NCI-H345 treated with DMSO at 0.1 percent for 48 hours (cell line): ENCODE results near the gene PARD6A.
"Not testable (repeated sequence)": the region's sequence is repeated elsewhere in the genome, so short reads cannot be mapped to it uniquely, and the experiment has no call there.

Experiments
- DNase-seq: peaks from one replicate; lab custom pipeline; 2025; ENCODE audit not compliant: unreplicated experiment; lab: John Stamatoyannopoulos, UW

The PARD6A gene

DNA sequence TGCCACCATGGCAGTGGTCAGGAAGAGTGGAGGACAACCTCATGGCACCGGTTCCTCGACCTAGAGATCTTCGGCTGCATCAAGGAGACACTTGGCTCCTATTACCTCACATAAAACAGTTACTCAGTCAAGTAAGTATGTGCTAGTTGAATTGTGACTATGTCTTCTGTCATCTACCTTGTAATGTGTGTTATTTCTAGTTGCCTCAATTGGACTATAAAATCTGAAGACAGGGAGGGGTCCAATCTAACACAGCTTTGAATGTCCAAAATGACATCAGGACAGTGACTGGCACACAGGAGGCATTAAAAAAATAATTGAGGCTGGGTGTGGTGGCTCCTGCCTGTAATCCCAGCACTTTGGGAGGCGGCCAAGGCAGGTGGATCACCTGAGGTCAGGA is 23.0 kb downstream of the PARD6A start:
- DNase-seq, result no peak

DNA sequence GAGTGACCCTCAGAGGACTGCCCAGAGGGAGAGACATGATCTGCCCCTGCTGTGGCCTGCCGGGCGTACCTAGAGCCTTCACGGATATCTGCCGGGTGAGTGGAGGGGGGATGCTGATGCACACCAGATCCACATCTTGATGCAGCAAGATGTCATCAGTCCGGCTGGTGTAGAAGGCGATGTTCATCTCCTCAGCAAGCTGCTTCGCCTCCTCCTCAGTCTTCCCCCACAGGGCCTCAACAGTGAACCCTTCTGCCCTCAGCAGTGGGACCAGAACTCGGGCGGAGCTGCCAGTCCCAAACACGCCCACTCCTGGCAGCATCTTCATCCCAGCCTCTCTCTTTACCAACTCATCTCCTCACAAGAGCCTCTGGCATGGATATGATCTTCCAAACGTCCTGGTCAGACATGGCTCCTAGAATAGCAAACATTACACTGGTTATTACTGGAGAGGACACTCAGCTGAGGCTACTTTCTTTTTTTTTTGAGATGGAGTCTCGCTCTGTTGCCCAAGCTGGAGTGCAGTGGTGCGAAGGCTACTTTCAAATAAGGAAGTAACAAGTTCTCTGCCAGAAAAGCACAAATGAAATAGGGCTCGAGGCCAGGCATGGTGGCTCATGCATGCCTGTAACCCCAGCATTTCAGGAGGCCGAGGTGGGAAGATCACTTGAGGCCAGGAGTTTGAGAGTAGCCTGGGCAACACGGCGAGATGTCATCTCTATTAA is 24.8 kb downstream of the PARD6A start:
- DNase-seq, result no peak

DNA sequence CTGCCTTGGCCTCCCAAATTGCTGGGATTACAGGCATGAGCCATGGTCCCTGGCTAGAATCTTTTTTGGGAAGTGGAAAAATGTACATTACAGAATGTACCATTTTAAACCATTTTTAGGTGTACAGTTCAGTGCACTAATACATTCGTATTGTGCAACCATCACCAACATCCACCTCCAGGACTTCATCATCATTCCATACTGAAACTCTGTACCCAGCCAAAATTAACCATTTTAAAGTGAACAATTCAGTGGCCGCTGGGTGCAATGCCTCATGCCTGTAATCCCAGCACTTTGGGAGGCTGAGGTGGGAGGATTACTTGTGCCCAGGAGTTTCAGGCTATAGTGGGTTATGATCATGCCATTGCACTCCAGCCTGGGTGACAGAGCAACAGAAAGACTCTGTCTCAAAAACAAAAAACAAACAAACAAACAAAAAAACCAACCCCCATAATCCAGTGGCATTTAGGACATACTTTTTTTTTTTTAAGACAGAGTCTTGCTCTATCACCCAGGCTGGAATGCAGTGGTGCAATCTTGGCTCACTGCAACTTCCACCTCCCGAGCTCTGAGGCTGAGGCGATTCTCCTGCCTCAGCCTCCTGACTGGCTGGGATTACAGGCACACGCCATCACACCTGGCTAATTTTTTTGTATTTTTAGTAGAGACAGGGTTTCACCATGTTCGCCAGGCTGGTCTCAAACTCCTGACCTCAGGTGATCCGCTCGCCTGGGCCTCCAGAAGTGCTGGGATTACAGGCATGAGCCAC is 32.9 kb downstream of the PARD6A start:
- DNase-seq, result not testable (repeated sequence)

DNA sequence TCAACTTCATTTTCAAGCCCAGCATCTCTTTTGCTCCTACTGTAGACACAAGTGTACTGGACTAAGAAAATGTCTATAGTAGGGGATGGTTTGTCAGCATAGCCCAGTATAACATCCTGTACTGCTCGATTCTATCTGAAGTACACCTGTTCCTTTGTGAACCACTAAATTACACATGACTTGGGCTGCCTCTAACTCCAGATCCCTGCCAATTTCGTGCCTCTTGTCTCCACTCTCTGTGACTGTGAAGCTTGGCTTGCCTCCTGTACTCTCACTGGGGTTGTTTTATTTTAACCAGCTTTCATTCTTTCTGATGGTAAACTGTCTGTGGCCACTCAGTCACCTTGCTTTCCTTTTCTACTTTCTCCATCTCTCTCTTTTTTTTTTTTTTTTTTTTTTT is 33.9 kb downstream of the PARD6A start:
- DNase-seq, result no peak

DNA sequence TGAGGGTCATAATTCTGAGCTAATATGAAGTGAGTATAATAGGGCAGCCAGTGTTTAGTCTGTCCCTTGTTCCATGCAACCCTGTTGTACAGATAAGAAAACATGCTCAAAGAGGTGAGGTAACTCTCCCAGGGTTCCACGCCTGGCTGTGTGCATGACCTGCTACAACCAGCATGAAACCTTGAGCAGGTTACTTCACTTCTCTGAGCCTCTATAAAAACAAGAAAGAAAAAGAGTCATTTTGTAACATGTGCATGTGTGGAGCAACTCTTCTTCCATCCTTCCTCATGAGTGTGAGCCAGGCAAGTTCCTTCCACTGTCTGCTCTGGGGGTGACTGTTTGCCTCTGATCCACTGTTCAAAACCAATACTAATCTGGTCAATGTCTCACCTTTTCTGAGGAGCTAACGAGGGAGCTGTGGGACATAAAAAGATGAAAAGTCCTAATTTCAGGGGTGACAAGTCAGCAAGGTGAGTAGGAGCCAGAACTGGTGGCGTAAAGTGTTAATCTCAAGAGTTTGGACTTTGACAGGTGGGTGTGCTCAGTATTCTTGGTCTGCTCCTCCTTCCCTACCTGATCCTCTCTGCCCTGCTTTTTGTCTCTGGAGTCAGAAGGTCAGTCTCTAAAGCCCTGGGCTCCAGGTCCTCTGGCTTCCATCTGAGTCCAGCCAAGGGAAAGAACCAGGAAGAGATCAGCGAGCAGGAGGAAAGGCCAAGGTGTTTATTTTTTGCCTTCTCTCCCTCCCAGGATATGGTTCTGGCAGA is 36.8 kb downstream of the PARD6A start:
- DNase-seq, result no peak

DNA sequence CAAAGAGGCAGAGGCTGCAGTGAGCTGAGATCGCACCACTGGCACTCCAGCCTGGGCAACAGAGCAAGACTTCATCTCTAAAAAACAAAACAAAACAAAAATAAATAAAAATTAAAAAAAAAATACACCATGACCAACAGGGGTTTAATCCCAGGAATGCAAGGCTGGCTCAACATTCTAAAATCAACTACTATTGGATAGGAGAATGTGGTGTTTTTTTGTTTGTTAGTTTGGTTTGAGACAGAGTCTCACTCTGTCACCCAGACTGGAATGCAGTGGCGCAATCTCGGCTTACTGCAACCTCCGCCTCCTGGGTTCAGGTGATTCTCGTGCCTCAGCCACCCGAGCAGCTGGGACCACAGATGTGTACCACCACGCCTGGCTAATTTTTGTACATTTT is 38.5 kb downstream of the PARD6A start:
- no peak for DNase-seq

DNA sequence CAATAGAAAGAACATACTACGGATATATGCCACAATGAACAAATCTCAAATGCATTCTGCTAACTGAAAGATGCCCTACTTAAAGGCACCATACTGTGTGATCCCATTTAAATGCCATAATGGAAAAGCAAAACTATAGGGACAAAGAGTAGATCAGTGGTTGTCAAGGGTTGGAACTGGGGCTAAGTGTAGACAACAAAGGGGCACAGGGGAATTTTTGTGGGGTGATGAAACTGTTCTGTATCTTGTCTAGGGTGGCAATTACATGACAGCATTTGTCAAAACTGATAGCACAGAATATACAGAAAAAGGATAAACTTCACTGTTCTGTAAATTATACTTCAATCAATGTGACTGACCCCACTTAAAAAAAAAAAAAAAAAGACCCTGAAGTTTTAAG is 40.7 kb downstream of the PARD6A start:
- DNase-seq, result no peak

DNA sequence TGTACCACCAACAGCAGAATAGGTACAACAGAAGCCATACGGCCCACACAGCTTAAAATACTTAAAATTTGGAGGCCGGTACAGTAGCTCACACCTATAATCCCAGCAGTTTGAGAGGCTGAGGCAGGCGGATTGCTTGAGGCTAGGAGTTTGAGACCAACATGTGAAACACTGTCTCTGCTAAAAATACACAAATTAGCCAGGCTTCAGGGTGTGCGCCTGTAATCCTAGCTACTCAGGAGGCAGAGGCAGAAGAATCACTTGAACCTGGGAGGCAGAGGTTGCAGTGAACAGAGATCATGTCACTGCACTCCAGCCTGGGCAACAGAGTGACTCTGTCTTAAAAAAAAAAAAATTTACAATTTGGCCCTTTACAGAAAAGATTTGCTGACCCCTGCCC is 41.4 kb downstream of the PARD6A start:
- no peak for DNase-seq

DNA sequence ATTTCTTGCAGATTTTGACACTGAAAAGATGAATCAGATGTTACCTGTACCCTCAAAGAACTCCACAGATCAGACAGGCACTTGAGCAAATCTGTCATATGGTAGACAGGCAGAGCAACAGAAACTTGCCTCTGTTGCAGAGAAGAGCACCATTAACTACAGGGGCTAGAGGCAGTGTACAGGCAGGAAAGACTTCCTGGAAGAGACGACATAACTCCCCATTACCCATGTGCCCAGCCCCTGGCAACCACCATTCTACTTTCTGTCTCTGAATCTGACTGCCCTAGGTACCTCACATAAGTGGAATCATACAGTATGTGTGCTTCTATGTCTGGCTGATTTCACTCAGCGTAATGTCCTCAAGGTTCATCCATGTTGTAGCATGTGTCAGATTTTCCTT is 42.9 kb downstream of the PARD6A start:
- no peak for DNase-seq

DNA sequence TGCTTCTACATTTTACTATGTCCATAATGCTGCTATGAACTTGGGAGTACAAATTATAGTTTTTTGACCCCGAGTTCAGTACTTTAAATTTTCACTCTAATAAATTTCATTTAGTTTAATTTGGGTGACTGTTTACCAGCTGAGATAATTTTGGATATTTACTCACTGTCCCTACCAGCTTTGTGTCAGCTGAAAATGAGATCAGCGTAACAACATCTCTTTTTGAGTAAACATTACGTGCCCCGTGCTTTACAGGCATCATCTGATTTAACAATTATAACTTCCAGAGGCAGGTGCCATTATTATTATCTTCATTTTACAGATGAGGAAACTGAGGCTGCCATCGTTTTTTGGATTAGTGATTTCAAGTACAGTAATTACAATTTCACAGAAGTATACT is 43.4 kb downstream of the PARD6A start:
- DNase-seq, result no peak

DNA sequence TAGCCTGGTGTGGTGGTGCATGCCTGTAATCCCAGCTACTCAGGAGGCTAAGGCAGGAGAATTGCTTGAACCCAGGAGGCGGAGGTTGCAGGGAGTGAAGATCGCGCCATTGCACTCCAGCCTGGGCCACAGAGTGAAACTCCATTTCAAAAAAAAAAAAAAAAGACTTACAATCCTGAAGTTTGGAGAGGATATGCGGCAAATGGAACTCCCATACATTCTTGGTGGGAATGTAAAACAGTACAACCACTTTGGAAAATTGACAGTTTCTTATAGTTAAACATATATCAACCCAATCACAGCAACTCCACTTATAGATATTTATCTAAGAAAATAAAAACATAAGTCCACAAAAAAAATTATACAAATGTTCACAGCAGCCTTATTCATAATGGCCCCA is 46.5 kb downstream of the PARD6A start:
- DNase-seq, result no peak

DNA sequence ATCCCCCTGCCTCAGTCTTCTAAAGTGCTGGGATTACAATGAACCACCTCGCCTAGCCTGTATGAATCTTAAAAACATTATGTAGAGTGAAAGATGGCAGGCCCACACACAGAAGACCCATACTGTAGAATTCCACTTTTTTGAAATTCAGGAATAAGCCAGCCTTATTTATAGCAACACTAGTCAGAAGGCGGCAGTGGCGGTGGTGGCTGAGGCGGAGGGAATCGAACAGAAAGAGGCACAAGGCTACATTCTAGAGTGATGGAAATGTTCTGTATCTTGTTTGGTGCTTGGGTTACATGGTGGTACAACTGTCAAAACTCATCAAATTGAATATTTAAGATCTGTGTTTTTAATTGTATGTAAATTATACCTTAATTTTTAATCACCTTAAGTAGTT is 47.0 kb downstream of the PARD6A start:
- DNase-seq, result no peak

DNA sequence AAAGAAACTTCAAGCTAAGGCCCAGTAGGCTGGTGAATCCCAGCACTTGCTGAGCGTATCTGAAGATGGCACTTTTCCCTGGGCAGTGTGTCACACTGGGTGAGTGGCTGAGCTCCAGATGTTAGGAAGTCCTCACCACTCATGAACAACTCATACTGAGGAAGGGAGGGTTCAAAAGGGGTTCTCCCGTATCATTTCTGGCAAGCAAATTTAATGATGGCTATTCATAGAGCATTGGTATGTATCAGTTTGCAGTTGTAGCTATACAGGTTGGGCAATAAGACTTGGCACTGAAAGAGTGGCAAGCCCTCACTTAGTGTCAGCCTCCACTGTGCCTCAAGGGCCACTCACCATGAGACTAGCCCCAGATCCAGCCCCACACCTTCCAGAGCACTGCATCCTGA is 47.6 kb downstream of the PARD6A start:
- DNase-seq, result no peak

DNA sequence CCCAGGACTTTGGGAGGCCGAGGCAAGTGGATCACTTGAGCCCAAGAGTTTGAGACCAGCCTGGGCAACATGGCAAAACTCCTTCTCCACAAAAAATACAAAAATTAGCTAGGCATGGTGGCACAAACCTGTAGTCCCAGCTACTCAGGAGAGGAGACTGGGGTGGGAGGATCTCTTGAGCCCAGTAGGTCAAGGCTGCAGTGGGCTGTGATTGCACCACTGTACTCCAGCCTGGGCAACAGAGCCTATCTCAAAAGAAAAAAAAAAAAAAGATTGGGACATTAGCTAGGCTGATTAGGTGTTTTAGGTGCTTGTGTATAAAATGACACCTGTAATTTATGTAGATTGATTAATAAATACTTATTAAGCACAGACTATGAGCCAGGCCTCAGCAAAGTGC is 48.3 kb downstream of the PARD6A start:
- no peak for DNase-seq

DNA sequence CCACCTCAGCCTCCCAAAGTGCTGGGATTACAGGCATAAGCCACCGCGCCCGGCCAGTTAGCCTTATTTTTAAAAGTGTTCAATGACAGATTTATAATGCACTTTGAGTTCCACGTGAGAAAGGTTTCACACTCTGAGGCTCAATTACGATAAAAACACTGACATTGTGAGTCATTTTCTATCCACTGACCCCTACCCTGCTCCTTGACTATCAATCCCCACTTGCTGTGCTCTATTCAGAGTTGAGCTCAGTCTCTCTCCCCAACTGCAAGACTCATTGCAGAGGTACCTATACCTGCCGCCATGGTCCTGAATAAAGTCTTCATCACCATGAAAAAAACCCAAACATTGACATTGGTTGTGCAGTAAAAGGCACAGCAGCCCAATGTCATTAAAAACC is 49.8 kb downstream of the PARD6A start:
- no peak for DNase-seq
